Smooth muscle cell of bladder (primary cell): ENCODE results near the gene OR52B4. TPM values are rescaled to one million over a fixed set of nuclear protein-coding genes. Genes with fewer than 3 reads are reported as not detected.

ENCODE experiments used
- total RNA-seq: library from RNA; depleted of rRNA; stranded (reverse); fragments of >200 nt; gene quantifications from 2 replicates; pipeline ENCODE4 v1.2.3, GENCODE V29; 2014

OR52B4 gene
- not detected in 2 replicates for total RNA-seq

DNA sequence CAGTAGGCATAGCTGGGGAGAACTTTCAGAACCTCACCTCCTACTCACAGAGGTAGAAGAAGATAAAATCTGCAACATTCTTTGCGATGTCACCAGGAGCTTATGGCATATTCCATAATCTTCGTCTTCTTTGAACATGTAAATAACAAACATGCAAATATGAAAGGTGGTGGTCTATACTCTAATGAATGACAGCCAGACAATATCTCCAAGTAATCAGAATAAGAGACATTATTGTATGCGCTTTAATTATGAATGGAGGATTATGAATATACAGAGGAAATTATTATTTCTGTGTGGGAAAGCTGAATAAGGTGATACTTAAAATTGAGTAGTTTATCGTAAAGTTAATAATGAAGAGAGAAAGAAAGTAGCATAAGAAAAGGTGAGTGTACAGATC is at the start of gene OR52B4:
TSS of gene OR52B4 (minus strand) at position 101 of the 400 bp plus-strand sequence. CDS start at position 10, 91 bp downstream.

DNA sequence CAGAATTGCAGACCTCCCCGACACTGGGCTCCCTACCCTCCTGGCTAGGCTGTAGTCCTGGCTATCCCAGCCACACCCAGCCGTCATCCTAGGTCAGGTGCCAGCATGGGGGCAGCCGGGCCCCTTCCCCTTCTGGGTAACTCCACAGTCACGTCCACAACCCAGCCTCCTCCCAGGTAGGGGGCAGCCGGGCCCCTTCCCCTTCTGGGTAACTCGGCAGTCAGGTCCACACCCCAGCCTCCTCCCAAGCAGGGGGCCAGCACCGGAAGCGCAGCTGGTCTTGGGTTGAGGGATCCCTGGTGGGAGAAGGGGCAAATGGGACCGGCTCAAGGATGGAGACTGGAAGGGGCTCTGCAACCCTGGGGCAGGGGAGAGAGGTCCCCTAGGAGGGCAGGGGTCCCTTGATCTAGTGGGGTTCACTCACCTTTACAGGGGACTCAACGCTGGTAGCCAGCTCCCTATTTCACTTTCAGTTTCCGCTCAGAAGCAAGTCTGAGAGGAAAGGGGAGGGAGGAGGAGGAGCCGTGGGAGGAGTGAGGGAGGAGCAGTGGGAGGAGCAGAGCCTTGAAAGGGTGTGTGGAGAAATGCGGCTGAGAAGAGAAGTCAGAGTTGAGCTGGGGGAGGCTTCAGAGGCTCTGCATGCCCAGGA is 25.1 kb upstream of the OR52B4 start, which contains the start of gene TRIM21:
TSS of gene TRIM21 (minus strand) at position 494 of the 649 bp plus-strand sequence. CDS start 3,293 bp downstream, outside the sequence.

Other genes with a start within 250 kb of the OR52B4 start
- gene TRIM21, start 25.3 kb upstream of the OR52B4 start, total RNA-seq = 14.1 and 17.5 TPM in 2 replicates
- gene OR52K2, start 80.9 kb upstream of the OR52B4 start, total RNA-seq = not detected in 2 replicates
- under 0.01 TPM in 1 of 2 replicates, not detected in the other for gene OR52K1, start 114.3 kb upstream of the OR52B4 start, total RNA-seq
- gene OR52M1, start 176.8 kb upstream of the OR52B4 start, total RNA-seq = not detected in 2 replicates
- not detected in 2 replicates for gene OR52I2, start 213.4 kb upstream of the OR52B4 start, total RNA-seq
- not detected in 2 replicates for gene OR52I1, start 225.7 kb upstream of the OR52B4 start, total RNA-seq
- gene TRIM68, start 239.8 kb upstream of the OR52B4 start, total RNA-seq = 6.0 and 7.5 TPM in 2 replicates